Activated naive CD8-positive, alpha-beta T cell (primary cell): ENCODE results near the gene STXBP5L.
"Not testable (repeated sequence)": the region's sequence is repeated elsewhere in the genome, so short reads cannot be mapped to it uniquely, and the experiment has no call there.

ENCODE experiments used
- H3K27ac Mint-ChIP-seq: one replicate; pipeline ENCODE4 v1.8.0; 2021; ENCODE audit warnings: mixed read lengths
- H3K27me3 Mint-ChIP-seq: one replicate; pipeline ENCODE4 v1.8.0; 2021; ENCODE audit warnings: mixed read lengths
- H3K36me3 Mint-ChIP-seq: one replicate; pipeline ENCODE4 v1.8.0; 2021; ENCODE audit warnings: mixed read lengths
- H3K4me1 Mint-ChIP-seq: one replicate; pipeline ENCODE4 v1.8.0; 2021; ENCODE audit warnings: low read depth, mixed read lengths
- H3K4me3 Mint-ChIP-seq: one replicate; pipeline ENCODE4 v1.8.0; 2021; ENCODE audit warnings: mild to moderate bottlenecking, mixed read lengths
- H3K9me3 Mint-ChIP-seq: one replicate; pipeline ENCODE4 v1.8.0; 2021; ENCODE audit warnings: low read depth, mixed read lengths

STXBP5L gene

GRCh38 chr3:120908030-120908794 is at the start of gene STXBP5L:
TSS of gene STXBP5L (plus strand) at chr3:120908205. CDS start at chr3:120909579, 1,374 bp downstream.
- H3K4me3 Mint-ChIP-seq, result peak within 1 kb of the TSS; percentile 91
- peaks cover 2% of the 10 kb centered on the region for H3K36me3 Mint-ChIP-seq
- H3K4me1 Mint-ChIP-seq, result peaks cover 17% of the 10 kb centered on the region
- H3K27ac Mint-ChIP-seq, result no peak within 1 kb of the TSS
- peaks cover 50% of the 10 kb centered on the region for H3K27me3 Mint-ChIP-seq
- H3K9me3 Mint-ChIP-seq, result peaks cover 4% of the 10 kb centered on the region

- Mint-ChIP-seq H3K27me3 (peaks cover 12% of the 10 kb centered on the region), H3K9me3 (no peaks in the 10 kb centered on the region), H3K4me3 (no peak overlapping the region), H3K36me3 (no peaks in the 10 kb centered on the region), H3K27ac (no peak overlapping the region), H3K4me1 (no peaks in the 10 kb centered on the region)
Measured at GRCh38 chr3:120858521-120858920, 49.5 kb upstream of the STXBP5L start.

- H3K27ac Mint-ChIP-seq, result no peak overlapping the region
- H3K4me1 Mint-ChIP-seq, result no peaks in the 10 kb centered on the region
- no peak overlapping the region for H3K4me3 Mint-ChIP-seq
- H3K36me3 Mint-ChIP-seq, result no peaks in the 10 kb centered on the region
- H3K27me3 Mint-ChIP-seq, result peaks cover 8% of the 10 kb centered on the region
- no peaks in the 10 kb centered on the region for H3K9me3 Mint-ChIP-seq
Measured at GRCh38 chr3:120864541-120864940, 43.5 kb upstream of the STXBP5L start.

GRCh38 chr3:120875507-120875906 is 32.5 kb upstream of the STXBP5L start:
- no peaks in the 10 kb centered on the region for H3K4me1 Mint-ChIP-seq
- no peak overlapping the region for H3K4me3 Mint-ChIP-seq
- peaks cover 24% of the 10 kb centered on the region for H3K27me3 Mint-ChIP-seq
- no peak overlapping the region for H3K27ac Mint-ChIP-seq
- H3K9me3 Mint-ChIP-seq, result no peaks in the 10 kb centered on the region
- no peaks in the 10 kb centered on the region for H3K36me3 Mint-ChIP-seq

GRCh38 chr3:120875989-120876388 is 32.0 kb upstream of the STXBP5L start:
- Mint-ChIP-seq H3K4me1 (no peaks in the 10 kb centered on the region), H3K4me3 (no peak overlapping the region), H3K27ac (no peak overlapping the region), H3K9me3 (no peaks in the 10 kb centered on the region), H3K27me3 (peaks cover 24% of the 10 kb centered on the region), H3K36me3 (no peaks in the 10 kb centered on the region)

- Mint-ChIP-seq H3K27ac (no peak overlapping the region), H3K9me3 (no peaks in the 10 kb centered on the region)
Measured at GRCh38 chr3:120879411-120879810, 28.6 kb upstream of the STXBP5L start.

GRCh38 chr3:120892921-120893320 is 15.1 kb upstream of the STXBP5L start:
- no peaks in the 10 kb centered on the region for H3K4me1 Mint-ChIP-seq
- no peaks in the 10 kb centered on the region for H3K36me3 Mint-ChIP-seq
- H3K27me3 Mint-ChIP-seq, result peaks cover 8% of the 10 kb centered on the region
- H3K9me3 Mint-ChIP-seq, result no peaks in the 10 kb centered on the region
- no peak overlapping the region for H3K4me3 Mint-ChIP-seq
- H3K27ac Mint-ChIP-seq, result no peak overlapping the region

More at GRCh38 chr3:120879411-120879810, 28.6 kb upstream of the STXBP5L start:
- Mint-ChIP-seq H3K4me3 (no peak overlapping the region), H3K27me3 (peaks cover 20% of the 10 kb centered on the region), H3K4me1 (no peaks in the 10 kb centered on the region), H3K36me3 (no peaks in the 10 kb centered on the region)

- no peaks in the 10 kb centered on the region for H3K36me3 Mint-ChIP-seq
- H3K9me3 Mint-ChIP-seq, result peaks cover 4% of the 10 kb centered on the region
- no peak overlapping the region for H3K4me3 Mint-ChIP-seq
- H3K27me3 Mint-ChIP-seq, result peaks cover 6% of the 10 kb centered on the region
- no peak overlapping the region for H3K27ac Mint-ChIP-seq
- H3K4me1 Mint-ChIP-seq, result no peaks in the 10 kb centered on the region
Measured at GRCh38 chr3:120894316-120895057, 13.5 kb upstream of the STXBP5L start.

GRCh38 chr3:120901716-120902115 is 6.3 kb upstream of the STXBP5L start:
- not testable (repeated sequence) for H3K36me3 Mint-ChIP-seq, H3K4me1 Mint-ChIP-seq, H3K4me3 Mint-ChIP-seq, H3K9me3 Mint-ChIP-seq, H3K27ac Mint-ChIP-seq
- peaks cover 11% of the 10 kb centered on the region for H3K27me3 Mint-ChIP-seq

GRCh38 chr3:120903221-120903620 is 4.8 kb upstream of the STXBP5L start:
- H3K4me3 Mint-ChIP-seq, result no peak overlapping the region
- peaks cover 8% of the 10 kb centered on the region for H3K9me3 Mint-ChIP-seq
- no peak overlapping the region for H3K27ac Mint-ChIP-seq
- H3K27me3 Mint-ChIP-seq, result peaks cover 24% of the 10 kb centered on the region
- H3K36me3 Mint-ChIP-seq, result peaks cover 1% of the 10 kb centered on the region
- peaks cover 6% of the 10 kb centered on the region for H3K4me1 Mint-ChIP-seq

- peaks cover 46% of the 10 kb centered on the region for H3K27me3 Mint-ChIP-seq
- peaks cover 2% of the 10 kb centered on the region for H3K36me3 Mint-ChIP-seq
- H3K4me3 Mint-ChIP-seq, result peak overlapping the region; percentile 67
- peaks cover 4% of the 10 kb centered on the region for H3K9me3 Mint-ChIP-seq
- no peak overlapping the region for H3K27ac Mint-ChIP-seq
- H3K4me1 Mint-ChIP-seq, result peaks cover 17% of the 10 kb centered on the region
Measured at GRCh38 chr3:120907659-120908029, 361 bp upstream of the STXBP5L start.

GRCh38 chr3:120908795-120909601 is 993 bp downstream of the STXBP5L start:
- H3K9me3 Mint-ChIP-seq, result peaks cover 4% of the 10 kb centered on the region
- peaks cover 17% of the 10 kb centered on the region for H3K4me1 Mint-ChIP-seq
- H3K36me3 Mint-ChIP-seq, result peaks cover 2% of the 10 kb centered on the region
- no peak overlapping the region for H3K27ac Mint-ChIP-seq
- H3K4me3 Mint-ChIP-seq, result peak overlapping the region; percentile 72
- peaks cover 53% of the 10 kb centered on the region for H3K27me3 Mint-ChIP-seq

GRCh38 chr3:120909602-120909878 is 1.5 kb downstream of the STXBP5L start:
- Mint-ChIP-seq H3K27ac (no peak overlapping the region), H3K36me3 (peaks cover 2% of the 10 kb centered on the region), H3K4me1 (peaks cover 17% of the 10 kb centered on the region), H3K4me3 (peak overlapping the region; percentile 72), H3K9me3 (peaks cover 4% of the 10 kb centered on the region), H3K27me3 (peaks cover 54% of the 10 kb centered on the region)

GRCh38 chr3:120926146-120926545 is 18.1 kb downstream of the STXBP5L start:
- no peaks in the 10 kb centered on the region for H3K4me1 Mint-ChIP-seq
- no peaks in the 10 kb centered on the region for H3K36me3 Mint-ChIP-seq
- H3K4me3 Mint-ChIP-seq, result no peak overlapping the region
- peaks cover 4% of the 10 kb centered on the region for H3K27me3 Mint-ChIP-seq
- peaks cover 21% of the 10 kb centered on the region for H3K9me3 Mint-ChIP-seq
- H3K27ac Mint-ChIP-seq, result no peak overlapping the region

GRCh38 chr3:120928991-120929390 is 21.0 kb downstream of the STXBP5L start:
- H3K27ac Mint-ChIP-seq, result no peak overlapping the region
- H3K4me3 Mint-ChIP-seq, result no peak overlapping the region
- no peaks in the 10 kb centered on the region for H3K36me3 Mint-ChIP-seq
- peaks cover 20% of the 10 kb centered on the region for H3K9me3 Mint-ChIP-seq
- H3K27me3 Mint-ChIP-seq, result peaks cover under 1% of the 10 kb centered on the region
- H3K4me1 Mint-ChIP-seq, result no peaks in the 10 kb centered on the region
